SK-N-SH treated with all-trans-retinoic acid at 6 μM for 48 hours (cell line): ENCODE data around the gene TNFRSF9.
"Not testable (repeated sequence)": the region's sequence is repeated elsewhere in the genome, so short reads cannot be mapped to it uniquely, and the experiment has no call there.

ENCODE experiments used
- ARNTL ChIP-seq: fragments of 450-650 bp; formaldehyde crosslinking; IDR thresholded peaks from 2 replicates; pipeline ENCODE4 v1.5.0; 2020; ENCODE audit warnings: low read depth, mild to moderate bottlenecking, moderate library complexity, borderline replicate concordance
- PATZ1 ChIP-seq: fragments of 250-450 bp; sonication (Bioruptor Pico); IDR thresholded peaks from 2 replicates; pipeline ENCODE4 v1.8.0; 2020; ENCODE audit warnings: mild to moderate bottlenecking, moderate library complexity, borderline replicate concordance
- TCF4 ChIP-seq: fragments of 250-450 bp; sonication (Bioruptor Pico); IDR thresholded peaks from 2 replicates; pipeline ENCODE4 v1.8.0; 2021; ENCODE audit warnings: mild to moderate bottlenecking, moderate library complexity, borderline replicate concordance
- TOX ChIP-seq: fragments of 250-450 bp; sonication (Bioruptor Pico); IDR thresholded peaks from 2 replicates; pipeline ENCODE4 v1.8.0; 2021; ENCODE audit warnings: mild to moderate bottlenecking, moderate library complexity, borderline replicate concordance
- TSHZ2 ChIP-seq: fragments of 250-450 bp; sonication (Bioruptor Pico); IDR thresholded peaks from 2 replicates; pipeline ENCODE4 v1.5.0; 2020; ENCODE audit warnings: mild to moderate bottlenecking, moderate library complexity
- ZFP30 ChIP-seq: fragments of 450-650 bp; formaldehyde crosslinking; IDR thresholded peaks from 2 replicates; pipeline ENCODE4 v1.5.0; 2022; ENCODE audit warnings: mild to moderate bottlenecking, moderate library complexity
- ZNF70 ChIP-seq: fragments of 450-650 bp; formaldehyde crosslinking; IDR thresholded peaks from 2 replicates; pipeline ENCODE4 v1.5.0; 2020; ENCODE audit warnings: mild to moderate bottlenecking, moderate library complexity

- not testable (repeated sequence) for TF ChIP-seq TCF4 (CRISPR knock-in tag); PATZ1; ZNF70 (CRISPR knock-in tag); ZFP30; TOX; TSHZ2; ARNTL (CRISPR knock-in tag)
These were observed 22.7 kb upstream of the TNFRSF9 start for GRCh38 chr1:7963378-7963730.
